Measurements from ENCODE around the gene F7.
"Not testable (repeated sequence)": the region's sequence is repeated elsewhere in the genome, so short reads cannot be mapped to it uniquely, and the experiment has no call there.

Gene F7

DNA sequence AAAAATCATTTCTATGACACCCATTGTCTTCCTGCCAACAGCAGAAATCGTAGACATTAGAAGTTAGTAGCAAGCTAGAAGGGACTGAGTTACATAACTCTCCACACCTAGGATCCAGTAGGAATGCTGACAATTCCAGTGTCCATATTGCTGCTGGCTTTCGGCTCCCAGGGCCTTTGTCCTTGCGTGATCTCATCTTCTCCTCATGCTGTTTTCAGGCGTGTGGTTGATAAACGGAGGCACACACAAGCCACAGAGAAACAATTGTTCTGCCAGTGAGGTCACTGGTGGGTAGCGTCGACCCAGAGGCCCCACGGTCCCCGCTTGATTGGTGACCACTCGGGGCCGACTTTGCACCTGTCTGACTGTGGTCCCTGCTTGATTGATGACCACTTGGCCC lies 31.6 kb upstream of the F7 start:
- no peak for DNase-seq

DNA sequence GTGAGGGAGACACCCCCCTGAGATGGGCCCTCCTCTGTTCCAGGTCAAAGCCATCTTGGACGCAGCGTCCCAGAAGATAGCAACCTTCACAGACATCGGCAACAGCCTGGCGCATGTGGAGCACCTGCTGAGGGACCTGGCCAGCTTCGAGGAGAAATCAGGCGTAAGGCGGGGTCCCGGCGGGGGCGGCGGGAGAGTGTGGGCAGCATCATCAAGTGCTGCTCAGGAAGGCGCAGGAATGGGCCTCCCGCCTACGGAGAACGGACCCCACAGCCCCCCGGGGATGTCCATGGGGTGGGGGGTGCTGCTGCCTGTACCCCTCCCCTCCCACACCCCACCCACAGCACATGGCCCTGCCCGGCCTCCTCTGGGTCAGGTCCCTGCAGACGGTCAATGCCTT lies 31.2 kb upstream of the F7 start:
- no peak for DNase-seq

- DNase-seq: no peak
Observed at GRCh38 chr13:113074876-113075275, 30.7 kb upstream of the F7 start.

DNA sequence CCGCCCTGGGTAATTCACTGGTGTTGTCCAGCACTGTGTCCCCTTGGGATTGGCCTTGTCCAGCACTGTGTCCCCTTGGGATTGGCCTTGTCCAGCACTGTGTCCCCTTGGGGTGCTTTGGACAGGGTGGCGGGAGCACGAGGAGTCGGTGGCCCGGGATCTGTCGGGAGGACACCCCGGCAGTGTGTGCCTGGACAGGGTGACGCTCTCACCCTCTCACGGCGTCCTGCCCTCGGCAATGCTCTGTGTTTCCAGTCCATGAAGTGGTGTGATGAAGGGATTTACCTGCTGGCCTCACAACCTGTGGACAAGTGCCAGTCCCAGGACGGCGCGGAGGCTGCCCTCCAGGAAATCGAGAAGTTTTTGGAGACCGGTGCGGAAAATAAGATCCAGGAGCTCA lies 29.9 kb upstream of the F7 start:
- DNase-seq: no peak

DNA sequence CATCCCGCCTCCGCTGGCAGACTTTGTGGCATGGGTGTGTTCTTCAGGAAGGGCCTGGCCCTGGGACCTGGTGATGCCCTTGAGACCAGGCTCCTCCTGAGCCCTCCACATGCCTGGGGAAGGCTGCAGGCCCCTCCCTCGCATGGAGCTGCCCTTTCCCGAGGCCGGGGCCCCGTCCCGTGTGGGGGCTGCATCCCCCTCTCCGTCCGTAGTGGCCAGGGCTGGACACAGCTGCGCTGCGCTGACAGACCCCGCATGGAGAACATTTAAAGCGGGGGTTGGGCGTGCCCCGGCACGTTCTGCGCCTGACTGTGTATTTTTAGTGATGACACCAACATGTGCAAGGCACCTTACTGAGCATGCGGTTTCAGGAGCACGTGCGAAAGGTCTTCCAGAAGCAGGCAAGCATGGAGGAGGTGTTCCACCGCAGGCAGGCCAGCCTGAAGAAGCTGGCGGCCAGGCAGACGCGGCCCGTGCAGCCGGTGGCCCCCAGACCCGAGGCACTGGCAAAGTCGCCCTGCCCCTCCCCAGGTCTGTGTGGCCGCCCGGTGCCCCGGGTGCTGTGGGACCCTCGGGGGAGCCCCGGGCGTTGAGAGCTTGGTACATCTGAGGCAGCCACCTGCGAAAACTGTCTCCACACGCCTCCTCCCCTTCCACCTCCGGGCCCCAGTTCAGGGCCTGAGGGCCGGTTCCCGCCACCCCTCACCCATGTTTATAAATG lies 28.8 kb upstream of the F7 start:
- DNase-seq: no peak

- no peak for DNase-seq
Observed at GRCh38 chr13:113077566-113077952, 28.0 kb upstream of the F7 start.

DNA sequence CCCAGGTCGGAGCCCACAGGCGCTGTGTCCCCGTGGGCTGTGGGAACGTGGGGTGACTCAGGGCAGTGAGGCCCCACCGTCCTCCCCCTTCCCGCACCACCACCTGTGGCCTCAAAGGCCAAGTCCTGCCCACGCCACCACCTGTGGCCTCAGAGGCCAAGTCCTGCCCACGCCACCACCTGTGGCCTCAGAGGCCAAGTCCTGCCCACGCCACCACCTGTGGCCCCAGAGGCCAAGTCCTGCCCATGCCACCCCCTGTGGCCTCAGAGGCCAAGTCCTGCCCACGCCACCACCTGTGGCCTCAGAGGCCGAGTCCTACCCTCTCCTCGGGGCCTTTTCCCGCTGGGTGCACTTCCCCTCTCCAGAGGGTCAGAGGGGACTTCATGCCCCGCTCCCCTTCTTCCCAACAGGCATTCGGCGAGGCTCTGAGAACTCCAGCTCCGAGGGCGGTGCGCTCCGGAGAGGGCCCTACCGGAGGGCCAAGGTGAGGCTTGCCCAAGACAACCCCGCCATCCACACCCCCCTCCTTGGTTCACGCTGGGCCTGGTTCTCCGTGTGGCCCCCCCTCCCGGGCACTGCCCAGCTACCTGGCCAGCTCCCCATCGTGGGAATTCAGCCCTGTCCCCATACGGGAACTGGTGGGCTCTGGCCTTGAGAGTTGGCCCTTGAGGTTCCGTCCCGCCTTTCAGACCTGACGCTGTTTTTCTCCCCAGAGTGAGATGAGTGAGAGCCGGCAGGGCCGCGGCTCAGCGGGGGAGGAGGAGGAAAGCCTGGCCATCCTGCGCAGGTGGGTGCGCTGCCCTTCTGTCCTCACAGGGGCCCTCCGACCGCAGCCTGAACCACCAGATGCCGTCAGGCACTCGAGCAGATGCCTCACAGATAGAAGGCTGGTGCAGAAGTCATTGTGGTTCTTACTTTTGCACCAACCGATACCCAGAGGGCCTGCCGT lies 27.4 kb upstream of the F7 start:
- DNase-seq: no peak

- no peak for DNase-seq
Observed at GRCh38 chr13:113078902-113079780, 26.4 kb upstream of the F7 start.

GRCh38 chr13:113079781-113080080 lies 25.9 kb upstream of the F7 start:
- DNase-seq: not testable (repeated sequence)

- no peak for DNase-seq
Observed at GRCh38 chr13:113080361-113080831, 25.2 kb upstream of the F7 start.

DNA sequence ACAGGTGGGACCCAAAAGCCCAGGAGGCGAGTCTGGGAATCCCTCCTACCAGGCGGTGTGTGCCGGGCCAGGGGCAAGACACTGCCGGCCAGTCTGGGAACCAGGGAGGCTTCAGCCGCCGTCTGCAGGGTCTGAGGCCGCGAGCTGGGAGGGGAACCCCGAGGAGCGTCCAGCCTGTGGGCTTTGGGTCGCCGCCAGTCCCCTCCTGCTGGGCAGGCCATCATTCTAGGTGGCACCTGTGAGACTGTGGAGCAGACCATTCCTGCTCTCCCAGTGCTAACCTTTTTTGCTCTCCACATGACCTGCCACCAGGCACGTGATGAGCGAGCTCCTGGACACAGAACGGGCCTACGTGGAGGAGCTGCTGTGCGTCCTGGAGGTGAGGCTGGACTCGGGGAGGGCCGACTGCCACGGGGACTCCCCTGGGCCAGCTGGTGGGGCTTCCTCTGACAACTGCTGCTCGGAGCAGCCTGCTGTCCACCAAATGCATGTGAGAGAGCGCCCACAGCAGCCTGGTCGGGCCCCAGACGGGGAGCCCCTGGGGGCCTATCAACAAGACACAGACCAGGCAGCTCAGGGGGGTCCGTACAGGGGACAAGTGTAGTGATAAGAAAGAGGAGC lies 24.6 kb upstream of the F7 start:
- DNase-seq: no peak

- DNase-seq: no peak
Observed at GRCh38 chr13:113082198-113083021, 23.2 kb upstream of the F7 start.

GRCh38 chr13:113083022-113083373 lies 22.6 kb upstream of the F7 start:
- DNase-seq: no peak

- DNase-seq: no peak
Observed at GRCh38 chr13:113083402-113084061, 22.1 kb upstream of the F7 start.

GRCh38 chr13:113084094-113084942 lies 21.3 kb upstream of the F7 start:
- no peak for DNase-seq

DNA sequence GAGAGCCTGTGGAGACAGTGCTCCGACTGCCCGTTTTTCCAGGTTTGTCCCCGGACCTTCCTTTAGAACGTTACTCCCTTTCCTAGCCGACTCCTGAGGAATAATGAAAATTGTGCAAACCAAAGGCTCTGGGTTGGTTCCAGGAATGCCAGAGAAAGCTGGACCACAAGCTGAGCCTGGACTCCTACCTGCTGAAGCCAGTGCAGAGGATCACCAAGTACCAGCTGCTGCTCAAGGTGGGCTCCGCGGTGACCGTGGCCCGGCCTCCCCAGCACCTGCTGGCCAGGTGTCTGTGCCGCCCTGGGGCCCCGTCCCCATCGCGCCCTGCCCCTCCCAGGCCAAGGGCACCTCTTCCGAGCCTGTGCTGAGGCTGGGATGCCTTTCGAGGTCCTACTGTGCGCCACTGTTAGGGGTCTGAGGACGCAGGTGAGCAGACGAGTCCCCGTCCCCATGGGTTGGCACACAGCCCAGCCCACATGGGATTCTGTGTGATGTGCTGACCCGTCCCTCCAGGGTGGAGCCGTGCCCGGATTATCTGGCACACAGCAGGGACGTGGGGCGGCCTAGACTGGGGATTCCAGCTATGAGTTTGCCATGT lies 20.5 kb upstream of the F7 start:
- no peak for DNase-seq

- no peak for DNase-seq
Observed at GRCh38 chr13:113086031-113086750, 19.4 kb upstream of the F7 start.

DNA sequence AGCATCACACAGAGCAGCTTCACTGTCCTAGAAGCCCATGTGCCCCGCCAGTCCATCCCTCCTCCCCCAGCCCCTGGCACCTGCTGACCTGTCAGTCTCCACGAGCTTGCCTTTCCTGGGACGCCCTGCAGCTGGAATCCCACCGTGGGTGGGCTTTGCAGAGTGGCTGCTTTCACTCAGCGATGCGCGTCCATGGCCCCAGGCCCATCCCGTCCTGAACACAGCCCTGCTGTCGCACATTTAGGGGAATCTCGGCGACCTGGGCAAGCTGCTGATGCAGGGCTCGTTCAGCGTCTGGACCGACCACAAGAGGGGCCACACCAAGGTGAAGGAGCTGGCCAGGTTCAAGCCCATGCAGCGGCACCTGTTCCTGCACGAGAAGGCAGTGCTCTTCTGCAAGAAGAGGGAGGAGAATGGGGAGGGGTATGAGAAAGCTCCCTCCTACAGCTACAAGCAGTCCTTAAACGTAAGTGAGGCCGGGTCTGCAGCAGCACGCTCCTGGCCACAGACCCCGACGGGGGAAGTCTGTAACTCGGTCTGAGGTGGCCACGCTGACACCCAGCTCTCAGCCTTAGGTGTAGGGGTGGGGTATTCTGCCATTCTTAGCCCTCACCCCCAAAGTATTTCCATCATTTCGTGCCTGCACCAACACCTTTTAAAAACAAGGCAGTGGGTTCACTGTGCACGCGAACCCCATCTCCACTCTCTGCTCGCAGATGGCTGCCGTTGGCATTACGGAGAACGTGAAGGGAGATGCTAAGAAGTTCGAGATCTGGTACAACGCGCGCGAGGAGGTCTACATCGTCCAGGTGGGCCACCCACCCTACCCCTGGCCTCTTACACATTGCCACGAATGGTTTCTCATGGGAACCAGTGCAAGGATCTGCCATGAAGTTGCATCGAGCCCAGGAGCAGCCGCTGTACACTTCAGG lies 18.3 kb upstream of the F7 start:
- DNase-seq: no peak
